Endothelial cell (in vitro differentiated cells): Measurements from ENCODE around the gene RER1. TPM values are rescaled to one million over a fixed set of nuclear protein-coding genes. Genes with fewer than 3 reads are reported as not detected.

ENCODE experiments used
- DNase-seq: peaks from one replicate; pipeline ENCODE4 v3.0.0; 2021; ENCODE audit warnings: low spot score
- H3K27ac Mint-ChIP-seq: one replicate; pipeline ENCODE4 v1.8.0; 2021; ENCODE audit warnings: mixed read lengths, inconsistent platforms; ENCODE audit not compliant: unreplicated experiment
- H3K27me3 Mint-ChIP-seq: one replicate; pipeline ENCODE4 v1.8.0; 2021; ENCODE audit warnings: mild to moderate bottlenecking, moderate library complexity, mixed read lengths, inconsistent platforms; ENCODE audit not compliant: unreplicated experiment
- H3K36me3 Mint-ChIP-seq: one replicate; pipeline ENCODE4 v1.8.0; 2021; ENCODE audit warnings: mild to moderate bottlenecking, low read depth, mixed read lengths, inconsistent platforms; ENCODE audit not compliant: unreplicated experiment
- H3K4me1 Mint-ChIP-seq: one replicate; pipeline ENCODE4 v1.8.0; 2021; ENCODE audit warnings: mild to moderate bottlenecking, mixed read lengths, inconsistent platforms; ENCODE audit not compliant: unreplicated experiment
- H3K4me3 Mint-ChIP-seq: one replicate; pipeline ENCODE4 v1.8.0; 2021; ENCODE audit warnings: mild to moderate bottlenecking, mixed read lengths, inconsistent platforms; ENCODE audit not compliant: unreplicated experiment
- H3K9me3 Mint-ChIP-seq: one replicate; pipeline ENCODE4 v1.8.0; 2021; ENCODE audit warnings: mixed read lengths, inconsistent platforms; ENCODE audit not compliant: unreplicated experiment
- total RNA-seq: library from RNA; stranded (reverse); fragmentation: NEBNext Ultra II Directional; extraction: Animal tissue kit (Norgen Biotek cat#: 25700); gene quantifications from one replicate; pipeline ENCODE4 v1.2.1, GENCODE V29; 2021; ENCODE audit not compliant: unreplicated experiment
- TF ChIP-seq, protein P1 (sequence below): fragments of 200-600 bp; sonication (generic); IDR thresholded peaks from one replicate; pipeline ENCODE4 v1.5.0; 2021; ENCODE audit warnings: antibody characterized with exemption; ENCODE audit not compliant: unreplicated experiment

The RER1 gene
- total RNA-seq, 1 donor from 2014 or later, result 141 TPM

DNA sequence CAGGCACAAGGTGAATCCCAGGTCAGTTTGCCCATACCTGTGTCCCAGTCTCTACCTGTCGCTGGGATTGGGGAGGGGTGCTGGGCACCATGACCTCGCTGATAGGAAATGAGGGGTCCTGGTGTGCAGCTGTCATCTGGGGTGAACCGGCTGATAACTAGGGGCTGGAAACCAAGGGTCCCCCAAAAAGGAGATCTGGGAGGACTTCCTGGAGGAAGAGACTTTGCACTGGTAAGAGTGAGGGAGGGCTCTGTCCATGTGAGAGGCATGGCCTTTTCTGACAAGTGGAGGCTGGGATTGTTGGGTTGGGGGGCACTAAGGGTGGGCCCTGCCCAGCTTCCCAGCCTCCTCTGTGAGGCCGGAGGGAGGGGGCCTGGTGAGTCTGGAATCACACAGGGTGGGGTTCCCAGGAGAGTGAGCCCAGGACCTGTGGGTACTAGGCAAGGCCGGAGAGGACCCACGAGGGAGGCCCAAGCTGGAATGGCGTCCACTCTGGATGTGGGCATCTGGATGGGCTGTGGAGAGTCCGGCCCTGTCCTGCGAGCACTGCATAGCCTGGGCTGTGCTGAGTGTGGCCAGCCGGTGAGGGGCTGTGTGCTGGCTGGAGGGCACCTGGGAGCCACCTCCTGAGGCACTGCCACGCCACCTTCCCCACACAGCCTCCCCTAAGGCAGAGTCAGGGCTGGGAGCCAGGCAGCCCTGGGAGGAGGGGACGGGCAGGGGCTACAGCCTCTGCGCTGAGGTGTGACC, 25.6 kb downstream of the RER1 start:
- Mint-ChIP-seq H3K4me1 (peaks cover 4% of the 10 kb centered on the region), H3K4me3 (no peak overlapping the region)
- DNase-seq, result no peak

GRCh38 chr1:2417833-2418225, 26.2 kb downstream of the RER1 start:
- H3K36me3 Mint-ChIP-seq, result no peaks in the 10 kb centered on the region
- TF ChIP-seq, protein P1, sequence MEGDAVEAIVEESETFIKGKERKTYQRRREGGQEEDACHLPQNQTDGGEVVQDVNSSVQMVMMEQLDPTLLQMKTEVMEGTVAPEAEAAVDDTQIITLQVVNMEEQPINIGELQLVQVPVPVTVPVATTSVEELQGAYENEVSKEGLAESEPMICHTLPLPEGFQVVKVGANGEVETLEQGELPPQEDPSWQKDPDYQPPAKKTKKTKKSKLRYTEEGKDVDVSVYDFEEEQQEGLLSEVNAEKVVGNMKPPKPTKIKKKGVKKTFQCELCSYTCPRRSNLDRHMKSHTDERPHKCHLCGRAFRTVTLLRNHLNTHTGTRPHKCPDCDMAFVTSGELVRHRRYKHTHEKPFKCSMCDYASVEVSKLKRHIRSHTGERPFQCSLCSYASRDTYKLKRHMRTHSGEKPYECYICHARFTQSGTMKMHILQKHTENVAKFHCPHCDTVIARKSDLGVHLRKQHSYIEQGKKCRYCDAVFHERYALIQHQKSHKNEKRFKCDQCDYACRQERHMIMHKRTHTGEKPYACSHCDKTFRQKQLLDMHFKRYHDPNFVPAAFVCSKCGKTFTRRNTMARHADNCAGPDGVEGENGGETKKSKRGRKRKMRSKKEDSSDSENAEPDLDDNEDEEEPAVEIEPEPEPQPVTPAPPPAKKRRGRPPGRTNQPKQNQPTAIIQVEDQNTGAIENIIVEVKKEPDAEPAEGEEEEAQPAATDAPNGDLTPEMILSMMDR, result no peak
- no peak for DNase-seq
- H3K27me3 Mint-ChIP-seq, result peaks cover 10% of the 10 kb centered on the region
- H3K27ac Mint-ChIP-seq, result no peak overlapping the region
- peaks cover 4% of the 10 kb centered on the region for H3K4me1 Mint-ChIP-seq
- H3K9me3 Mint-ChIP-seq, result no peaks in the 10 kb centered on the region
- no peak overlapping the region for H3K4me3 Mint-ChIP-seq

More for the DNA sequence above, 25.6 kb downstream of the RER1 start:
- TF ChIP-seq, protein P1, result no peak
- Mint-ChIP-seq H3K27me3 (peaks cover 10% of the 10 kb centered on the region), H3K27ac (no peak overlapping the region), H3K9me3 (no peaks in the 10 kb centered on the region), H3K36me3 (no peaks in the 10 kb centered on the region)

- H3K27me3 Mint-ChIP-seq, result peaks cover 12% of the 10 kb centered on the region
- H3K36me3 Mint-ChIP-seq, result no peaks in the 10 kb centered on the region
- TF ChIP-seq, protein P1, result no peak
- peaks cover 4% of the 10 kb centered on the region for H3K4me1 Mint-ChIP-seq
- DNase-seq, result no peak
- no peak overlapping the region for H3K4me3 Mint-ChIP-seq
- no peaks in the 10 kb centered on the region for H3K9me3 Mint-ChIP-seq
- H3K27ac Mint-ChIP-seq, result no peak overlapping the region
Observed at GRCh38 chr1:2418791-2419320, 27.2 kb downstream of the RER1 start.

GRCh38 chr1:2419416-2419815, 27.8 kb downstream of the RER1 start:
- Mint-ChIP-seq H3K27ac (no peak overlapping the region), H3K27me3 (peaks cover 9% of the 10 kb centered on the region)
- TF ChIP-seq, protein P1, result no peak

GRCh38 chr1:2422523-2422922, 30.9 kb downstream of the RER1 start:
- TF ChIP-seq, protein P1, result no peak
- H3K27me3 Mint-ChIP-seq, result peaks cover 6% of the 10 kb centered on the region
- H3K4me3 Mint-ChIP-seq, result no peak overlapping the region
- DNase-seq, result no peak
- H3K36me3 Mint-ChIP-seq, result no peaks in the 10 kb centered on the region
- no peak overlapping the region for H3K27ac Mint-ChIP-seq
- no peaks in the 10 kb centered on the region for H3K4me1 Mint-ChIP-seq
- H3K9me3 Mint-ChIP-seq, result no peaks in the 10 kb centered on the region

More at GRCh38 chr1:2419416-2419815, 27.8 kb downstream of the RER1 start:
- Mint-ChIP-seq H3K4me1 (no peaks in the 10 kb centered on the region), H3K9me3 (no peaks in the 10 kb centered on the region), H3K4me3 (no peak overlapping the region), H3K36me3 (no peaks in the 10 kb centered on the region)
- no peak for DNase-seq
